Adipocyte (in vitro differentiated cells): ENCODE results near the gene TTF2.
A peak's percentile ranks its signal among the peaks of the same experiment; 100 is the strongest.
"Not testable (repeated sequence)": the region's sequence is repeated elsewhere in the genome, so short reads cannot be mapped to it uniquely, and the experiment has no call there.

Experiments
- DNase-seq: peaks from one replicate; pipeline ENCODE4 v3.0.0-alpha.2; 2015; ENCODE audit warnings: low read depth
- H3K27me3 ChIP-seq: replicated peaks from 2 replicates; pipeline ENCODE4 v1.7.0; 2013; ENCODE audit warnings: mild to moderate bottlenecking, low read length, moderate library complexity; ENCODE audit not compliant: control insufficient read depth, insufficient read depth
- H3K36me3 ChIP-seq: 2 replicates; pipeline ENCODE4 v1.7.0; 2013; ENCODE audit warnings: low read length, mild to moderate bottlenecking, moderate library complexity; ENCODE audit not compliant: control insufficient read depth, insufficient read depth, severe bottlenecking
- H3K4me1 ChIP-seq: 2 replicates; pipeline ENCODE4 v1.7.0; 2013; ENCODE audit warnings: mild to moderate bottlenecking, low read length, moderate library complexity; ENCODE audit not compliant: control insufficient read depth, insufficient read depth
- H3K4me3 ChIP-seq: 2 replicates; pipeline ENCODE4 v1.7.0; 2013; ENCODE audit warnings: mild to moderate bottlenecking, low read length, moderate library complexity
- H3K9ac ChIP-seq: 2 replicates; pipeline ENCODE4 v1.7.0; 2013; ENCODE audit warnings: mild to moderate bottlenecking, low read length, moderate library complexity
- H3K9me3 ChIP-seq: 2 replicates; pipeline ENCODE4 v1.7.0; 2013; ENCODE audit warnings: mild to moderate bottlenecking, low read length, moderate library complexity; ENCODE audit not compliant: control insufficient read depth

TTF2 gene

DNA sequence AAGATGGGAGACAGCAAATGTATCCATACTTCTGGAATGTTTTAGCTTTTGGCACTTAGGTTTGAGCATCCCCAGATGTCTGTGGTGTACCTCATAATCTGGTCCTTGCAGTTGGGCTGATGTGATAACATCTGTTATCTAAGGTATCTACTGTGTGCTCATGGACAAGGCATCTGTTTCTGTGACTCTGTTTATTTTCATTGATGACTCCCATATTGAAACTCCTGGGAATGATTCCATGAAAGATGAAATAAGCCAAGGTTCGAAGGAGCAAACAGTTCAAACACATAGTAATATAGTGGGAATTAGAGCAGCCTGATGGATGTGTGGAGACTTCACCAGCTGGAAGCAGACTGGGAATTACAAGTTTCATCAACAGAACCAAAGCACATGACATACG lies 82.1 kb downstream of the TTF2 start:
- H3K9me3 ChIP-seq: no peaks in the 10 kb centered on the region

DNA sequence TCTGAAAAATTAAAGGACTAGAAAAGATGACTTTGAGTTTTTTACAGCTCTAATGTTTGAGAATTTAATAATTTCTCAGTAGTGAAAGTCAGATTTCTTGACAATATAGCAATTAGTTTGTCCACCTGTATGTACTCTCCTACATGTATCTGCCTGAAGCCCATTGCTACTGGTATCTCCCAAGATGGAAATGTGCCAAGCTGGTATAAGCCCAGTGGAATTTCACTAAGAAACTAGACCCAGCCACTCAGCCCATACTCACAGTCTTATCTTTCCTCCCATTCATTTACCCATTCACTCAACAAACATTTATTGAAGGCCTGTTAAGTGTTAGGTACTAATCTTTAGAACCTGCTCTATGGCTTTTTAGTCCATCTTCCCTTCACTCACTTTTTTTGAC lies 83.0 kb downstream of the TTF2 start:
- Histone ChIP-seq H3K4me1 (peaks cover 21% of the 10 kb centered on the region), H3K27me3 (no peaks in the 10 kb centered on the region), H3K4me3 (no peak overlapping the region), H3K9ac (no peak overlapping the region), H3K9me3 (no peaks in the 10 kb centered on the region), H3K36me3 (no peaks in the 10 kb centered on the region)
- no peak for DNase-seq

More for the DNA sequence above, 82.1 kb downstream of the TTF2 start:
- no peak overlapping the region for H3K9ac ChIP-seq
- no peak for DNase-seq
- H3K4me1 ChIP-seq: peaks cover 13% of the 10 kb centered on the region
- H3K36me3 ChIP-seq: no peaks in the 10 kb centered on the region
- H3K27me3 ChIP-seq: no peaks in the 10 kb centered on the region
- no peak overlapping the region for H3K4me3 ChIP-seq

DNA sequence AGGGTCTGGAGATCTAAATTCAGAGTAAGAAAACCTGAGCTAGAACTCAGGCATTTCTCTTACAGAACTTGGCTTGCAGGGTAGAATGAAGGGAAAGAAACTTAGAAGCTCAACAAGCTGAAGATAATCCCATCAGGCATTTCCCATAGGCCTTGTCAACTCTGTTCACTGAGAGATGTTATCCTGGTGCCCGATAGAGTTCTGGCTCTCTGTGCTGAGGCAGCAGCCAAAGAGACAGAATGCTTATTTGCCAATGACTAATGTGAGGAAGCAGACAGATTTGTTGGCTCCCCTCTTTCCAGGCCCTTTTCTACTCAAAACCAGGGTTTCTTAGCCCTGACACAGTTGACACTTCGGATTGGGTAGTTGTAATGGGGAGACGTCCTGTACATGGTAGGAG lies 83.7 kb downstream of the TTF2 start:
- Histone ChIP-seq H3K4me3 (no peak overlapping the region), H3K9me3 (no peaks in the 10 kb centered on the region), H3K36me3 (no peaks in the 10 kb centered on the region), H3K4me1 (peaks cover 21% of the 10 kb centered on the region), H3K9ac (no peak overlapping the region), H3K27me3 (no peaks in the 10 kb centered on the region)
- DNase-seq: no peak

DNA sequence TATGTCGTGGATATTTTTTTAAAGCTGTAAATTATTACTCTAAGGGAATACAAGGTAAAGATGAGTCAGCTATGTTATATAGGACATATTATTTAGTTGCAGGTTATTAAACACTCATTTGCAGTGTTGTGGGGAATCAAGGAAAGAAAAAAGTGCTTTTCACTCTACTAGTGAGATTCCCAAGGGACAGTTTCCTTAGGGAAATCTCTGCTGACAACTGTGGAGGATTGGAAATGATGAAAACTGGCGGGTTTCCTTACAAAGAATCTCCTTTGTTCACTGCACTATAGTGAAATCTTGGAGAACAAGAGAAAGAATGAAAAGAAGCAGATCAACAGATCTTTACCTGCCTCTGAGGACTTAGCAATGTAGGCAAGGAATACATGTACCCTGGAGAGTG lies 85.9 kb downstream of the TTF2 start:
- no peak for DNase-seq
- Histone ChIP-seq H3K4me1 (peaks cover 21% of the 10 kb centered on the region), H3K9ac (no peak overlapping the region), H3K4me3 (no peak overlapping the region), H3K27me3 (no peaks in the 10 kb centered on the region), H3K9me3 (no peaks in the 10 kb centered on the region), H3K36me3 (no peaks in the 10 kb centered on the region)

DNA sequence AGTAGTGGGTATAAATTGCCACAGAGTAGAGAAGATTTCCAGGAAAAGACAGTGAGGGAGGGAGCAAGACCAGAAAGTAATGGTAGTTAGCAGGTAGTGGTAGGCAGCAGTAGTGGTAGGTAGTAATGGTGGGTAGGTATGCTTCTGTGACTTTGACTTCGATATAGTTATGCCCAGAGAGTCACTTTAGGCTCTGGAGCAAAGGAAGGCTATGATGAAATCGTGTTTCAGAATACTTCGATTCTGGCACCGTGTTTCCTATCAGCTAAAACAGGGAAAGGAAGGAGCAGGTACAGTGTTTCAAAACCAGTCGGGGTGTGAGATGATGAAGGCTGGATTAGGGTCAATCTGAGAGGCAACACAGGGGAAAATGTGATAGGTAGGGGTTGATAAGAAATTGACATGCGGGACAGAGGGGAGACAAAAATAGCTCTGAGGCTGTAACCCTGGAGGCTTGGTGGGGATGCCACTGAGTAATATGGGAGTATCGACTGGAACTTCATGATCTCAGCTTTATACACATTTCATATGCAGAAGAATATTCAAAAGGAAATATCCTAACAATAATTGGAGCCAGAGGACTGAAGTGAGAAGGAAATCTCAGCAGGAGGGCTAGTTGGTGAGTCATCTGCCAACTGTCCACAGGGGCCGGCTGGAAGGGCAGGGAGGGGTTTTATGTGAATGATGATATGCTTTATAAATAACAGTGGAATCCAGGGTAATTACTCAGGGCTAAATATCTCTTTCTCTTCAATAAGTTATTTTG lies 86.6 kb downstream of the TTF2 start:
- no peaks in the 10 kb centered on the region for H3K27me3 ChIP-seq
- H3K9me3 ChIP-seq: no peaks in the 10 kb centered on the region
- H3K9ac ChIP-seq: no peak overlapping the region
- H3K36me3 ChIP-seq: no peaks in the 10 kb centered on the region
- H3K4me1 ChIP-seq: peaks cover 21% of the 10 kb centered on the region
- H3K4me3 ChIP-seq: peak overlapping the region; percentile 38
- DNase-seq: peak; percentile 90

DNA sequence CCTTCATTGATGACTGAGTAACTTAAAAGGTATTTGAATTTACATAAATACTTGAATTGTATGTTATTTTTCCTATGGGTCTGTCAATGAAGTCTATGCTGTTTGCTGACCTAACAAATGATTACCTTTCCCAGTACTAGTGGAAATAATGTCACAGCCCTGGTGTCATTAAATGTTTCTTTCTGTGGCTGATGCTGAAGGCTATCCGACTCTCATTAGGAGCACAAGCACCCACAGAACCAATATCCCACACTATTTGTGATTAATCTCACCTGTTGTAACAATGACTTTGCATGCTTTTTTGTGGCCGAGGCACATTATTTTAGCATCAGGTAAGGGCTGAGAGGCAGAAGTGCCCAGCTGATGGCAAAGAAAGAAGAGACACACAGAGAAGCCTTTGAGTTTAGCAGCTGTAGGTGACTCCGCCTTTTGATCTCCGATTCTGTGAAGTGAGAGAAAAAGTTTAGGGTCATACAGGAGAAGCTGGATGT lies 87.3 kb downstream of the TTF2 start:
- no peaks in the 10 kb centered on the region for H3K36me3 ChIP-seq
- no peaks in the 10 kb centered on the region for H3K9me3 ChIP-seq
- no peaks in the 10 kb centered on the region for H3K27me3 ChIP-seq
- no peak for DNase-seq
- peaks cover 21% of the 10 kb centered on the region for H3K4me1 ChIP-seq
- H3K4me3 ChIP-seq: peak overlapping the region; percentile 13
- H3K9ac ChIP-seq: no peak overlapping the region

DNA sequence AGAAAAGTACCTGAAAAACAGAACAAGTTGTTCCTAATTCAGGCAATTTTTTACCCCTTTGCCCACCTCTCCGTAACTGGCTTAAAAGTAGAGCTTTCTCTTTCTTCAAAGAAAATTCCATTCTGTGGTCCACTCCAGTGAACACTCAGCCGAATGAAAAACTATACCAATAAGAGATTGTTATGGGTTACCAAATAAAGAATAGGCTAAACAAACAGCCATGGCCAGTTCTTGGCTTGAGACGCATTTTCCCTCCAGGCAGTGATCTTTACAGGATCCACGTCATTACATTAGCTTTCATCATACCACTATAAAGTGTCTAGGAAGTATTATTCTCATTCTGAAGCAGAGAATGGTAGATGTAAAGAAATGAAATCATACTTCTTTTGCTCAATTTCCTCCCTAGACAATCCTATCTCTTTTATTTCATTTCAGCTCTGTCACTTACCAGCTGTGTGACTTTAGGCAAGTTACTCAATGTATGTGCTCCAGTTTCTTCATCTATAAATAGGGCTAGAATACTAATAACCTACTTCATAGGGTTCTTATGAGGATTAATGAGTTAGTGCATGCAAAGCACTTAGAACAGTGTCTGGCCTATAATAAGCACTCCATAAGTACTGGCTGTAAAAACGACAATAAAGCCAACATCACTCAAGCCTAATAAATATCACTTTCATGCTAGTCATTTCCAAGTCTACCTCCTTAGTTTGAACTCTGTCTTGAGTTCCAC lies 87.9 kb downstream of the TTF2 start:
- Histone ChIP-seq H3K9me3 (no peaks in the 10 kb centered on the region), H3K9ac (no peak overlapping the region), H3K4me3 (no peak overlapping the region), H3K27me3 (no peaks in the 10 kb centered on the region), H3K36me3 (no peaks in the 10 kb centered on the region), H3K4me1 (peaks cover 21% of the 10 kb centered on the region)
- peak; percentile 81 for DNase-seq

DNA sequence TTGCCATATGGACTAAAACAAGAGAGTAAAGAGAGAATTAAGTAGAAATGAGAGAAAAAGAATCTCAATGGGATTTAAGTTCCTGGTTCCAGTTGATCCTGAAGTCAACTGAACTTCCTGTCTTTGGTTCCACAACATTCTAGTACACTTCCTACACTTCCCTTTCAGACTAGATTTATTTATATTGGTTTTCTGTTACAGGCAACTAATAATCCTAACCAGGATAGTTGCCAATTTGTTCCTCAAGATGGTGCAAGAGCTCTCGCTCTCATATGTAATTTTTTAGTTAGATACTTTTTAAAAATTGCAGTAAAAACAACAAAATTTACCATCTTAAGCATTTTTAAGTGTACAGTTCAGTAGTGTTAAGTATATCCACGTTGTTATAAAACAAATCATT lies 90.2 kb downstream of the TTF2 start:
- Histone ChIP-seq H3K9ac (no peak overlapping the region), H3K36me3 (no peaks in the 10 kb centered on the region), H3K4me1 (peaks cover 21% of the 10 kb centered on the region), H3K9me3 (no peaks in the 10 kb centered on the region), H3K4me3 (no peak overlapping the region), H3K27me3 (no peaks in the 10 kb centered on the region)
- peak; percentile 31 for DNase-seq

DNA sequence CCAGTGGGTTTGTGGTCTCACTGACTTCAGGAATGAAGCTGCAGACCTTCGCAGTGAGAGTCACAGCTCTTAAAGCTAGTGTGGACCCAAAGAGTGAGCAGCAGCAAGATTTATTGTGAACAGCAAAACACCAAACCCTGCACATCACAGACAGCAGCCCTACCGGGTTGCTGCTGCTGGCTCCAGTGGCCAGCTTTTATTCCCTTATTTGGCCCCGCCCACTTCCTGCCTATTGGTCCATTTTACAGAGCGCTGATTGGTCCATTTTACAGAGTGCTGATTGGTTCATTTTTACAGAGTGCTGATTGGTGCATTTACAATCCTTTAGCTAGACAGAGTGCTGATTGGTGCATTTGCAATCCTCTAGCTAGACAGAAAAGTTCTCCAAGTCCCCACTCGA lies 91.2 kb downstream of the TTF2 start:
- H3K9ac ChIP-seq, H3K4me3 ChIP-seq, DNase-seq, H3K27me3 ChIP-seq, H3K9me3 ChIP-seq, H3K36me3 ChIP-seq: not testable (repeated sequence)
- H3K4me1 ChIP-seq: peaks cover 16% of the 10 kb centered on the region
